Immature natural killer cell (primary cell): ENCODE measurements around the gene MARK3. TPM values are rescaled to one million over a fixed set of nuclear protein-coding genes. Genes with fewer than 3 reads are reported as not detected.

Experiments
- DNase-seq, 3 donors: peaks; one replicate each; pipeline ENCODE4 v3.0.0; 2022; ENCODE audit warnings: mixed read lengths in 1 of 3
- H3K27ac Mint-ChIP-seq, 6 donors: one replicate each; pipeline ENCODE4 v1.8.0; 2020; ENCODE audit warnings: mixed read lengths in 6 of 6, mild to moderate bottlenecking in 5 of 6, inconsistent platforms in 4 of 6, moderate library complexity in 3 of 6
- H3K27me3 Mint-ChIP-seq, 3 donors: one replicate each; pipeline ENCODE4 v1.8.0; 2020 to 2021; ENCODE audit warnings: low read depth in 3 of 3, mild to moderate bottlenecking in 3 of 3, mixed read lengths in 3 of 3, moderate library complexity in 3 of 3, inconsistent platforms in 1 of 3
- H3K36me3 Mint-ChIP-seq, 3 donors: one replicate each; pipeline ENCODE4 v1.8.0; 2020; ENCODE audit warnings: mixed read lengths in 3 of 3, inconsistent platforms in 2 of 3, mild to moderate bottlenecking in 2 of 3
- H3K4me1 Mint-ChIP-seq, 2 donors: one replicate each; pipeline ENCODE4 v1.8.0; 2020; ENCODE audit warnings: inconsistent platforms in 2 of 2, mild to moderate bottlenecking in 2 of 2, mixed read lengths in 2 of 2, moderate library complexity in 1 of 2
- H3K4me3 Mint-ChIP-seq, 5 donors: one replicate each; pipeline ENCODE4 v1.8.0; 2020; ENCODE audit warnings: mild to moderate bottlenecking in 5 of 5, mixed read lengths in 5 of 5, inconsistent platforms in 3 of 5, moderate library complexity in 3 of 5
- H3K9me3 Mint-ChIP-seq, 6 donors: one replicate each; pipeline ENCODE4 v1.8.0; 2020; ENCODE audit warnings: mild to moderate bottlenecking in 6 of 6, mixed read lengths in 6 of 6, inconsistent platforms in 4 of 6, moderate library complexity in 3 of 6
- polyA plus RNA-seq, 3 donors: library from polyadenylated mRNA; unstranded; fragments of 300-500 nt; fragmentation: Illumina TruSeq; gene quantifications; one replicate each; pipeline ENCODE4 v1.2.3, GENCODE V29; 2021

The MARK3 gene
- polyA plus RNA-seq, 3 donors from 2014 or later, result 23.4 to 44.1 (median 25.7) TPM

DNA sequence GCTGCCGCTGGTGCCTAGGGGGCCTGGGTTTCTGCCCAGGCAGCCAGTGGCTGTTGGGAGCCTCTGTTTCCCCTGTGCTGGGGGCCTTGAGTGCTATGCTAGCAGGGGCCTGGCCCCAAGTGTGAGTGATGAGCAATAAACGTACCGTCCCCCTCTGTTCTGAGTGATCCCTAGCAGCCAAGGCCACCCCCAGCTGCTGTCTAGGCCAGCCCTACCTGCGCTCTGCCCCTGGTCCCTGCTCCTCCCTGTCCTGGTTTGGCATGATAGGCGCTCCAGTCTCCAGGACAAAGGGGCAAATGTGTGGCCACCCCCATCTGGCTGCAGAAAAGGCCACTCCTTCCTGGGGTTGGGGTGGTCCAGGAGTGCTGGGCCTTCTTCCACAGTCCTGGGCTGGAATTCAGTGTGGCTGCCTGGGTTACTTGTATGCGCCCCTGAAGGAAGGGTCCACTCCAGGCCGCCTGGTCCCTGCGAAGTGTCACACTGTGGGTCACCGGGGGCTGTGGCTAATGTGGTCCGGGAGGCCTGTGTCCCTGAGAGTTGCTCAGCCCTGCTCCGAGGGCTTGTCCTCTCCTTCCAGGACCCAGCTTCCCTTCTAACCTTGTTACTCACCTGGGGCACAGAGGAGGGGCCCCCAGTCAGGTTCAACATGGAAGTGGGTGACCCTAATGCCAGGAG lies 150.8 kb downstream of the MARK3 start:
- H3K36me3 Mint-ChIP-seq, result no peaks in the 10 kb centered on the region
- DNase-seq, result no peak
- no peak overlapping the region for H3K4me3 Mint-ChIP-seq
- H3K4me1 Mint-ChIP-seq, result peaks cover 0 to 7% of the 10 kb centered on the region in 2 donors
- H3K27ac Mint-ChIP-seq, result no peak overlapping the region
- H3K9me3 Mint-ChIP-seq, result no peaks in the 10 kb centered on the region
- peaks cover 0 to 3% (median 1%) of the 10 kb centered on the region in 3 donors for H3K27me3 Mint-ChIP-seq

DNA sequence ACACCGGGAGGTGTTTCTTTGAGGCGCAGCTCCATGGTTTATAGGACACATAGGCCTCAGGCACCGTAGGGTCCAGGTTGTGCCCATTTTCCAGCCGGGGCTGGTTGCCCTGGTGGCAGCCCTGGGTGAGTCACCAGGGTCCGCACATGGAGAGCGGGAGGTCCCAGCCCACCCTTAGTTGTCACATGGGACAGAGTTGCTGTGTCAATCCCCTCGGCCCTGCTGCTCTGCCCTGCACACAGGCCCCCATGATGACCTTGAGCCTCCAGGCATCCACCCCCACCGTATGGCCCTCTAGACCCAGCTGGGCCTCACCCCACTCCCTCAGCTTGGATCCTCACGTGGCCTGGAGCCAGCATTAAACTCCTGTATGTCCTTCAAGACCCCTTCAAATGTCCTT lies 151.5 kb downstream of the MARK3 start:
- Mint-ChIP-seq H3K27ac (peak overlapping the region in 1 of 6 donors; percentile 40), H3K36me3 (no peaks in the 10 kb centered on the region), H3K4me3 (no peak overlapping the region), H3K9me3 (no peaks in the 10 kb centered on the region), H3K4me1 (peaks cover 0 to 3% of the 10 kb centered on the region in 2 donors), H3K27me3 (peaks cover 0 to 3% (median 0%) of the 10 kb centered on the region in 3 donors)
- no peak for DNase-seq

DNA sequence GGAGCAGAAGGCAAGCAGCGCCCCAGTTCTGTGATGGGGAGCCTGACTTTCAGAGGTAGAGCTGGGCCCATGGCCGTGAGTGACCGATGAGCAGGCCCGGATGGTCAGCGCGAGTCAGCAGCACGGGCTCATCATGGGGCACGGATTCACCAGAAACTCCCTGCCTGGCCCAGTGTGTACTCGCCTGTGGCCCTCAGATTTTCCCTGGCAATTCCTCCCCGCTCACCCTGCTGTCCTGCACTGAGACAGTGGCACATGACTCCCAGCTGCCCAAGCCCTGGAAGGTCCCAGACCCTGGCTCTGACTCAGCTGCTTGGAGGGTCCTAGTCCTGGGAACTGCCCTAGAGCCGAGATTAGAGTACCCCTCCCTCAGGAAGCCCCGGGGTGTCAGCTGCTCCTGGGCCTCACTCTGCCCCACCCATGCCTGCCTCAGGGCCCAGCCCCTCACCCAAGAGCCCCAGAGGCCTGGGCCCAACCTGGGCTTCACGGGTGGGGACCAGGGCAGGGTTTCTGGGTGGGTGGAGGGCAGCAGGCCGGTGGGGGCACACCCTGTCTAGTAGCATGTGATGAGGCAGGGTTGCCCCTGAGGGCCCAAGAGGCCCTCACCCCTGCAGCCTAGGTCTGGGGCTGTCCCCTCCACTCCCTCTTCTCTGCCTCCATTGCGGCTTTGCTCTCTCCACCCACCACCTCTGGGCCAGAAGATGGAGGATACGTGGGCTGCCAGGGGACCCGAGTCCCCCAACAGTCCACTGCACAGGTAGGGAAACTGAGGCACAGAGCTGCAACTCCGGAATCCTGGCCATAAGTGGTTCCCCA lies 152.2 kb downstream of the MARK3 start:
- no peaks in the 10 kb centered on the region for H3K36me3 Mint-ChIP-seq
- peaks cover 0 to 3% (median 0%) of the 10 kb centered on the region in 3 donors for H3K27me3 Mint-ChIP-seq
- H3K9me3 Mint-ChIP-seq, result no peaks in the 10 kb centered on the region
- DNase-seq, result no peak
- no peaks in the 10 kb centered on the region for H3K4me1 Mint-ChIP-seq
- no peak overlapping the region for H3K27ac Mint-ChIP-seq
- no peak overlapping the region for H3K4me3 Mint-ChIP-seq

DNA sequence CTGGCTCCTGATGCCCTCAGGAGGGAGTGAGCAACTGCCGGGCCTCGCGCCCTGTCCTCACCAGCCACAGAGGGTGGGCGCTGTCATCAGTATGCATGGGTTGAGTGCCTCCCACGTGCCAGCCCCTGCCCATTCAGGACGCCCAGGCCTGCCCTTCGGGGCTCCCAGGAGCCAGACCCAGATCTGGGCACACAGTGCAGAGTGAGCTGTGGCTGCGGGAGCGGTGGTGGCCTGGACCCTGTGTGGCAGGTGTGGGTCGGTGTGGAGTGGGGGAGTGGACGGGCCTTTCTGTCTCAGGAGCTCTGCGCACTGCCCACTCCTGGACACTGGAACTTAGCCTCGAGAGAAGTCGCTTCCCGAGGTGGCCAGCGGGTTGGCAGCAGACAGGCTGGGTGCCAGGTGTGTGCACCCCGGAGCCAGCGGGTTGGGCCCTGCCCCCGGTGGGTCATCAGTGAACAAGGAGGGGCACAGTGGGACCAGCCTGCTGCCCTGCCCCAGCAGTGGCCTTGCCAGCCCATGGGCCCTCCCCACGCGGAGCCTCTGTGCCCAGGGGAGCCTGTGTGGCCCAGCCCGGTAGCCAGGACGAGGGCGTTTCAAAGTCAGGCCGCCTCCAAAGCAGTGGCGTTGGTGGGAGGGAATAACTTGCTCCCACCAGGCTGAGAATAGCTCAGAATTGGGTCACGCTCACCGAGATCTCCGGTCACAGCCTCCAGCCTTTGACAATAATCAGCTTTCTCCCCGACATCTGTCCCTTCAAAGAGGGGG lies 153.3 kb downstream of the MARK3 start:
- no peak for DNase-seq
- no peak overlapping the region for H3K4me3 Mint-ChIP-seq

DNA sequence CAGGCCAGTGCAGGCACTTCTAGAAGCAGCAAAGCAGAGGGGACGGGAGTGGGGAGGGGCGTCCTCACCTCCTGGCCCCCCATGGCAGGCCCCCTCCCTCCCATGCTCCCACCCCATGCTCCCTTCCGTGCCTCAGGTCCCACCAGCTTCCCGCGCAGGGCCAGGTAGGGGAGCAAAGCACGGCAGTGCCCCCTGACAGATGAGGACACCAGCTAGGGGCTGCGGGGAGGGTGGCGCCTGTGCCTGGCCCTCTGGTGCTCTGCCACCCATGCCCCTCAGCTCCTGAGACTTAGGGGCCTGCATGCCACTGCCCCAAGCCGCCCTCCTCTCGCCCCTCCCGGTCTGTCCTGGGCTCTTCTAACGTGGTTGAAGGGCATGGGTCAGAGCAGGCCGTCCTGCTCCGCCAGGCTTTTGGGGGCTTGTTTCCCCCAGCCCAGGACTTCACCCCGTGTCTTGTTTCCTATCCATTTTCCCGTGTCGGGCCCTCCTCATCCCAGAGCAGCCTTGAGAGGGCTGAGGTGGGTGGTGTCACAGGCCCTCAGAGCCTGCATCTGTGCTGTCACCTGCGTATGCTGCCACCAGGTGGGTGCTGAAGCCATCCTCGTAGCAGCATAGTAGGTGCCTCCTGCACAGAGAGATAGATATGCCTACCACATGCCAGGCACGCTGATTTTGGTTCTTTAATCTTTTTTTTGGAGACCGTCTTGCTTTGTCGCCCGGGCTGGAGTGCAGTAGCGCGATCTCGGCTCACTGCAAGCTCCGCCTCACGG lies 154.0 kb downstream of the MARK3 start:
- Mint-ChIP-seq H3K27ac (no peak overlapping the region), H3K4me3 (no peak overlapping the region), H3K9me3 (no peaks in the 10 kb centered on the region), H3K36me3 (no peaks in the 10 kb centered on the region), H3K4me1 (no peaks in the 10 kb centered on the region), H3K27me3 (peaks cover 0 to 3% (median 0%) of the 10 kb centered on the region in 3 donors)
- no peak for DNase-seq

More for the DNA sequence above, 153.3 kb downstream of the MARK3 start:
- Mint-ChIP-seq H3K27ac (no peak overlapping the region), H3K36me3 (no peaks in the 10 kb centered on the region), H3K9me3 (no peaks in the 10 kb centered on the region), H3K27me3 (peaks cover 0 to 3% (median 0%) of the 10 kb centered on the region in 3 donors), H3K4me1 (no peaks in the 10 kb centered on the region)

DNA sequence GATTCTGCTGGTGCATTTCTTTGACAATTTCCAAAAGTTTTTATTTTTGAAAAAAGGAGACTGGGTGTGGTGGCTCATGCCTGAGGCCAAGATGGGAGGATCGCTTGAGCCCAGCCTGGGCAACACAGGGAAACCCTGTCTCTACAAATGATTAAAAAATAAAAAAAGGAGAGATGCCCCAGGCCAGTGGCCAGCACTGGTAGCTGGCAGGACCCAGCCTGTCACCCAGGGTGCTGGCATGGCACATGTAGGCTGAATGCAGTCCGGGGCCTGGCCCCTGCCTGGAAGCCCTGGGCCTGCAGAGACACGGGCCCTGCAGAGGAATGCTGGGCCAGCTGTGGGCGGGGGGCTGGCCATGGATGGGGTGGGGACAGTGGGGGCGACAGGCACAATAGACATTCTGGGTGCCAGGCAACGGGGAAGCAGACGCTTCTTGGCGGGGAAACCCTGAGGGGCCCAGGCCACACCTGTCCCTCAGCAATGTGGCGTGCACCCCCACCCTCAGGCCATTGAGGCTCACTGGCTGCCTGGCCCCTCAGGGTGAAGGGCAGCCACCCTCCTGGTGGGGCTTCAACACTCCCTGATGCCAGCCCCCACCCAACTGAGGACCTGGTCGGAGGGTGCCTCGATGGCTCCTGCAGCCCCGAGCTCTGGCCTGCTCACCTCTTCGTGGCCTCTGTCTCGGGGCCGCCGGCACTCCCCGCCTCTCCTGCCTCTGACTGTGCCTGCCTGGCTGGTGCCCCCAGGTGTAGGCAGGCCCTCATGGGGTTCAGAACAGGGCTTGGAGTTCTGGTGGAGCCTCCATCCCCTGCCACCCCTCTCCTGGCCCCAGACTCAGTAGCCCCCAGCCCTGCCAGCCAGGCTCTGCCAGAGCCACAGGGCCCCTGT lies 155.8 kb downstream of the MARK3 start:
- Mint-ChIP-seq H3K4me3 (no peak overlapping the region), H3K27ac (no peak overlapping the region), H3K4me1 (no peaks in the 10 kb centered on the region), H3K36me3 (no peaks in the 10 kb centered on the region), H3K9me3 (no peaks in the 10 kb centered on the region), H3K27me3 (peaks cover 0 to 4% (median 0%) of the 10 kb centered on the region in 3 donors)
- no peak for DNase-seq

DNA sequence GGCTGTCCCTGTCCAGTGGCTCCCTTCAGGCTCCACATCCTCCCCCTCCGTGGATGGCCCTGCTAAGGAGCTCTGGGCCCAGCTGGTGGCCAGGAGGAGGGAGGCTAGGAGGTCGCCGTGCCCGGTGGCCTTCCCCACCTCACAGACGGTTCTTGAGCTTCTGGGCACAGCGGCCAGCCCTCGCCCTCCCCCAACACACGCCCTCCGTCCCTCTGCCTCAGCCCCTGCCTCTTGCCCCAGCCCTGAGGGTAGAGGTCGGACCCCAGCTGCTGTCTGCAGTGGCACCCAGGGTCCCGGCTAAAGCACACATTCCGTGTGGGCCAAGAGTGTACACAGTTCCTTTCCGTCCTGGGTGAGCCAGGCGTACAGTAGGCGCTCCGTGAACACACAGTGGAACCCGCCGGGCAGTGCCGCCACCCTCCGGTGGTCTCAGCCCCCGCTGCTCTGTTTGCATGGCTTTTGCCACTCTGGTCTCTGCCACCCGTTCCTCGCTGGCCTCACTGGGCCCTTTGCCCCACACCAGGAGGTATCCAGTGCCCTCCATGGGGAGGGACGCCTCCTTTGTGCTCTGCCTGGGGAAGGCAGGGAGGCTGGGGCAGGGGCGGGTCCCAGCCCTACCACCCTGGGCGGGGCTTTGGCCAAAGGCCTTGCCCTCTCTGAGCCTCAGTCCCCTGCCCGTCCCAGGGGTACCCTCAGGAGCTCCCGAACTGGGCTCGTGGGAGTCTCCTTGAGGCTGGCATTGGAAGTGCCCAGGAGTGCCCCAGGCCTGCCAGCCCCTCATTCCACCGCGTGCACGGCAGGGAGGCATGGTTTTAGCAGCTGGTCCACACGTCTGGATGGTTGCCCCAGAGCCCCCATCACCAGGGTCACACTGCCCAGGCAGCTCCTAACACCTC lies 156.7 kb downstream of the MARK3 start:
- DNase-seq, result no peak
- peaks cover 0 to 4% (median 0%) of the 10 kb centered on the region in 3 donors for H3K27me3 Mint-ChIP-seq
- H3K4me3 Mint-ChIP-seq, result no peak overlapping the region
- H3K9me3 Mint-ChIP-seq, result no peaks in the 10 kb centered on the region
- peaks cover 0 to 2% of the 10 kb centered on the region in 2 donors for H3K4me1 Mint-ChIP-seq
- no peak overlapping the region for H3K27ac Mint-ChIP-seq
- no peaks in the 10 kb centered on the region for H3K36me3 Mint-ChIP-seq

DNA sequence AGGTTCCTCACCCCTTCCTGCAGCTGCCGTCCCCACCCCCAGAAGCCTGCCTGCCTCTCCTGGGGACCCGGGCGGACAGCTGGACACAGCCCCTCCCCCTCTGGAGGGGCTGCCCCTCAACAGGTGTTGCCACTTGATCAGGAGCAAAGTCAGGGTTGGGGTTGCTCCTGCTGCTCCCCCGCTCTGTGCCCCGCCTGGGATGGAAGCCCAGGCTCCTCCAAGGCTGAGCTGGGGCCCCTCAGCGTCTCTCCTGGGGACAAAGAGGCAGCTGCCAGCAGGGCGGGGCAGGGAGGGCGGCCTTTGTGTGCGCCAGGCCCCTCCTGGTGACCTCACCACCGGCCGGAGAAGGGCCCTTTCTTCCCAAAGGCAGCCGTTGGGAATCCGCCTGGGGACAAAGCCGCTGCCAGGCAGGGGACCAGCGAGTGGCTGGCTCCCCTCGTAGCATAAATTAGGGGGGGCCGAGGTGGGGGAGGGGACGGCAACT lies 157.4 kb downstream of the MARK3 start:
- Mint-ChIP-seq H3K27me3 (peaks cover 0 to 4% (median 0%) of the 10 kb centered on the region in 3 donors), H3K4me1 (peaks cover 0 to 2% of the 10 kb centered on the region in 2 donors), H3K36me3 (no peaks in the 10 kb centered on the region), H3K4me3 (no peak overlapping the region), H3K27ac (no peak overlapping the region), H3K9me3 (no peaks in the 10 kb centered on the region)
- no peak for DNase-seq

DNA sequence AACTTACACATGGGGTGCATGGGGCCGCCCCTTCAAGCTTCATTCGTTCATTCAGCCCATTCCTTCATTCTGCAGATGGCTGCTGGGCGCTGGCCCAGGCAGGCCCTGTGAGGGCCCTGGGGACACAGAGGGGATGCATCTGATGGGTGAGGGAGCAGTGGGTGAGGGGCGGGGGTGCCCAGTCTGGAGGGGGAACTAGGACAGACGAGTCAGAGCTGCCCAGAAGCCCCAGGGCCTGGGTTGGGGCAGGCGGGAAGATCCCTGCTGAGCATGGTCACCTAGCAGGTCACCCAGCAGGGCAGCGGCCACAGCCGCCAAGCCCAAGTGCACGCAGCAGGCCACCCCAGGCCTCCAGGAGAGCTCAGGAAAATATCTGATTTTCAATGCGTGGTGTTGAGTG lies 157.9 kb downstream of the MARK3 start:
- DNase-seq, result no peak
- peaks cover 0 to 2% of the 10 kb centered on the region in 2 donors for H3K4me1 Mint-ChIP-seq
- no peaks in the 10 kb centered on the region for H3K9me3 Mint-ChIP-seq
- peaks cover 0 to 2% (median 1%) of the 10 kb centered on the region in 3 donors for H3K27me3 Mint-ChIP-seq
- no peaks in the 10 kb centered on the region for H3K36me3 Mint-ChIP-seq
- H3K27ac Mint-ChIP-seq, result no peak overlapping the region
- H3K4me3 Mint-ChIP-seq, result no peak overlapping the region

DNA sequence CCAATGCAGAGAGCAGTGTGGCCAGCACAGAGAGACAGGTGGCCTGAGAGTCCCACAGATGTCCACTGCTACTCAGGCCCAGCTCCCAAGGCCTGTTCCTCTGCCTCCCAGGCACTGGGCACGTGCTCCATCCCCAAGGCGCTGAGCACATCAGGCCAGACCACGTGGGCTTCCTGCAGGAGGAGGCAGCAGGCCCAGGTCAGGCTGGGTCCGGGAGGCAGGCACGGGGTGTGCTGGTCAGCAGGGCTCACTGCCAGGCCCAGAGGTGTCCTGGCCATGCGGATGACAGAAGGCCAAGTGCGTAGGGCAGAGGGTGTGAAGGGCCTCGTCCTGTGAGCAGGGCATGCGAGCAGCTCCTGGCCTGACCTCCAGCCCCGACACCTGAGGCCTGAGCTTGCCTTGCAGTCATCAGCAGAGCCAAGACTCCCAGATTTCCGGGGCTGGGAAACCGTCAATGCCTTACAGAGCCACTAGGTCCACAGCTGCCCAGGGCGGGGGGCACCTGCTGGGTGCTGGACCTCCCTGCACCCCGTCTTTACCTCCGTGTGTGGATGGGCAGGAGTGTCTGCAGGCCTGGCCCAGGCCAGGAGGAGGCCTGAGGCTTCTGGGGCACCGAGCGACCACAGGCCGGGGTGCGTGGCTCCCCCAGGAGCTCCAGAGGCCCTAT lies 158.6 kb downstream of the MARK3 start:
- Mint-ChIP-seq H3K4me1 (peaks cover 0 to 2% of the 10 kb centered on the region in 2 donors), H3K27ac (no peak overlapping the region), H3K4me3 (no peak overlapping the region), H3K27me3 (peaks cover 0 to 2% (median 1%) of the 10 kb centered on the region in 3 donors), H3K36me3 (no peaks in the 10 kb centered on the region), H3K9me3 (no peaks in the 10 kb centered on the region)
- DNase-seq, result no peak

DNA sequence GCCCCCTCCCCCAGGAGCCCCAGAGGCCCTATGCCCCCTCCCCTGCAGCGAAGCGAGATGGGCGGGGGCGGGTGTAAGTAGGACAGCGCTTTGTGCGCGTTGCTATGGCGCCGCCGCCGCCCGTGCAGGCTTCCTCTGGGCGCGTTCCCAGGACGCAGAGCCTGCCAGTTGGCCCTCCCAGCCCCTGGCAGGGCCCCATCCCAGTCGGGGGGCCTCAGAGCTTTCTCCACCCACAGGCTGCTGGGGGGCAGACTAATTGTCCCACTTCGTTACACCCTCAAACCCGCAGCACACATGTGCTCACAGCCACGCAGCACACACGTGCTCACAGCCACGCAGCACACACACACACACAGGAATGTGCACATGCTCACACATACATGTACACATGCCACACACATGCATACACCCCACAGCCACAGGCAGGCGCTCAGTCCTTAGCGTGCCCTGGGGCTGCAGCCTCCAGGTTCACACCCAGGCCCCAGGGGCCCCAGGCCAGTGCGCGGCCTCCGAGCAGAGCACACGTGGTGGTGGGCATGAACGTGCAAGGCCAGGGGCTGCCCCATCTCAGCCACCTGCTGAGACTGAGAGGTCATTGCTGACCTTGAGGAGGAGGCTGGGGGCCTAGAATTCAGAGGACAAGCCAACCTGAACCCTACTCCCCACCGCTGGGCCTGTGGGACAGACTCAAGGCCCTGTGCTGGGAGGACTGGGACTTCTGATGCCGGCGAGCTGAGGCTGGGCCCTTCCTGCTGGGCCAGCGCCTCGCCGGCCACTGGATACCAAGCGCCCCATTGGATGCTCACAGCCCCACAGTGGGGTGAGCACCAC lies 159.4 kb downstream of the MARK3 start:
- Mint-ChIP-seq H3K4me1 (peaks cover 0 to 2% of the 10 kb centered on the region in 2 donors), H3K4me3 (no peak overlapping the region), H3K9me3 (no peaks in the 10 kb centered on the region), H3K27ac (no peak overlapping the region), H3K27me3 (peaks cover 0 to 2% (median 1%) of the 10 kb centered on the region in 3 donors), H3K36me3 (no peaks in the 10 kb centered on the region)
- no peak for DNase-seq
